Spleen (tissue), 11 donors: ENCODE results near the gene MYL3. TPM values are rescaled to one million over a fixed set of nuclear protein-coding genes. Genes with fewer than 3 reads are reported as not detected.

Experiments
- DNase-seq: peaks from one replicate; pipeline ENCODE4 v3.0.0-alpha.2; 2020
- H3K27ac ChIP-seq, 8 donors: fragments of 200-600 bp; sonication (generic) in 7 of 8; 1 replicate in 4 of 8; 2 replicates in 4 of 8; pipeline versions ENCODE4 v1.5.0 to v1.8.0; 2016 to 2021; ENCODE audit warnings: inconsistent platforms in 4 of 8, mild to moderate bottlenecking in 4 of 8, moderate library complexity in 1 of 8
- H3K27me3 ChIP-seq, 7 donors: fragments of 200-600 bp; sonication (generic) in 6 of 7; replicated peaks in 1 of 7; 1 replicate in 4 of 7; 2 replicates in 3 of 7; pipeline versions ENCODE4 v1.5.0 to v1.8.0; 2016 to 2021; ENCODE audit warnings: inconsistent platforms in 3 of 7, mild to moderate bottlenecking in 1 of 7
- H3K36me3 ChIP-seq, 6 donors: fragments of 200-600 bp; sonication (generic) in 5 of 6; 1 replicate in 4 of 6; 2 replicates in 2 of 6; pipeline versions ENCODE4 v1.5.0 to v1.8.0; 2016 to 2021; ENCODE audit warnings: inconsistent platforms in 2 of 6
- H3K4me1 ChIP-seq, 6 donors: fragments of 200-600 bp; sonication (generic) in 5 of 6; 1 replicate in 3 of 6; 2 replicates in 3 of 6; pipeline versions ENCODE4 v1.5.0 to v1.8.0; 2016 to 2021; ENCODE audit warnings: inconsistent platforms in 3 of 6
- H3K4me3 ChIP-seq, 8 donors: fragments of 200-600 bp; sonication (generic) in 7 of 8; 1 replicate in 4 of 8; 2 replicates in 4 of 8; pipeline versions ENCODE4 v1.5.0 to v1.8.0; 2016 to 2021; ENCODE audit warnings: inconsistent platforms in 4 of 8, mild to moderate bottlenecking in 4 of 8, moderate library complexity in 2 of 8
- H3K9me3 ChIP-seq, 8 donors: fragments of 200-600 bp; sonication (generic) in 7 of 8; 1 replicate in 4 of 8; 2 replicates in 4 of 8; pipeline versions ENCODE4 v1.5.0 to v1.8.0; 2016 to 2021; ENCODE audit warnings: inconsistent platforms in 4 of 8
- POLR2A ChIP-seq, 3 donors: fragments of 450-650 bp; IDR thresholded peaks; one replicate each; pipeline ENCODE4 v1.5.1; 2017; ENCODE audit warnings: antibody characterized with exemption in 3 of 3, mild to moderate bottlenecking in 1 of 3
- POLR2AphosphoS5 ChIP-seq, 3 donors: sonication (generic); formaldehyde crosslinking; IDR thresholded peaks; one replicate each; pipeline ENCODE4 v1.5.1; 2017; ENCODE audit warnings: antibody characterized with exemption in 3 of 3
- WGBS, 5 donors: extraction: QIAGEN DNeasy Blood & Tissue Kit in 3 of 5; methylation state at CpG; one replicate each; pipeline versions ENCODE4 v1.1.5 to v1.1.7; 2013 to 2018; 5-methylcytosine and 5-hydroxymethylcytosine counted together
- intact Hi-C: fragments of 100-400 bp; cut with DNase I; formaldehyde crosslinking; loops from one replicate; pipeline ENCODE4 v1.15.0; 2023; ENCODE audit warnings: low total_unique reads
- polyA plus RNA-seq, 3 donors: library from polyadenylated mRNA; stranded (reverse); fragments of 200-250 nt; gene quantifications; one replicate each; pipeline ENCODE4 v1.2.1, GENCODE V29; 2013
- total RNA-seq, 7 donors: library from RNA; depleted of rRNA in 3 of 7; stranded (reverse); fragments of >200 nt in 3 of 7; fragmentation: NEBNext Ultra II Directional in 4 of 7; extraction: Animal tissue kit (Norgen Biotek cat#: 25700) in 4 of 7; gene quantifications; one replicate each; pipeline versions ENCODE4 v1.1.0 to v1.2.1, GENCODE V29; 2016 to 2021
- TF ChIP-seq, protein P1 (sequence below), 11 experiments: fragments of 200-600 bp in 7 of 11; fragments of 450-650 bp in 4 of 11; sonication (generic) in 4 of 11; IDR thresholded peaks in 8 of 11; conservative IDR thresholded peaks in 3 of 11; 1 replicate in 7 of 11; 2 replicates in 4 of 11; pipeline versions ENCODE4 v1.4.0 to v1.8.0; 2016 to 2021; ENCODE audit warnings: antibody characterized with exemption in 11 of 11, inconsistent platforms in 4 of 11, mild to moderate bottlenecking in 1 of 11
- donor health status: healthy with polysubstance abuse.
- donor health status: DM: no; HTN: no; CAD: no; lungs with moderate emphysema.
- donor health status: DM: no; HTN: no; CAD: no.
- donor health status: Bipolar disorder and iron deficiency.
- donor health status: healthy.
- donor health status: DM: no; HTN: no; CAD: no.
- donor health status: DM: yes; HTN: yes; CAD: no.

The MYL3 gene
- total and polyA plus RNA-seq, 10 donors, result 1.9 to 16.2 (median 6.0) TPM

DNA sequence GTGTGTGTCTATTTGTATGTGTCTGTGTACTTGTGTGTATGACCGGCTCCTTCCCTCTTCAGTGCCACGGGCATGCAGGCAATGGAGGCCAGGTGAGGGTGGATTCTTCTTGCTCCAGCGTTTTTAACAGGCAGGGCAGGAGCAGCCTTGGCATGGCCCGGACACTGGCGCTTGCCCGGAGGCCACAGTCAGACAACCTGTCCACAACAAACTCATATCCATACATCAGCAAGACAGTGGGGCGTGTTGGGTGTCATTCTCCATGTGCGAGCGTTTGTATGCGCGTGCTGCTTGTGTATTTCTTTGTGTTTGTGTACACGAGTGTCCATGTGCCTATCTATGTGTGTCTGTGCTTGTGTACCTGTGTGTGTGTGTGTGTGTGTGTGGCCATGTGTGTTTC is 44.0 kb upstream of the MYL3 start:
- TF ChIP-seq POLR2A (IDR thresholded peaks at IDR 0.05), result no peak
- TF ChIP-seq POLR2AphosphoS5 (IDR thresholded peaks at IDR 0.05), result no peak
- TF ChIP-seq, protein P1, sequence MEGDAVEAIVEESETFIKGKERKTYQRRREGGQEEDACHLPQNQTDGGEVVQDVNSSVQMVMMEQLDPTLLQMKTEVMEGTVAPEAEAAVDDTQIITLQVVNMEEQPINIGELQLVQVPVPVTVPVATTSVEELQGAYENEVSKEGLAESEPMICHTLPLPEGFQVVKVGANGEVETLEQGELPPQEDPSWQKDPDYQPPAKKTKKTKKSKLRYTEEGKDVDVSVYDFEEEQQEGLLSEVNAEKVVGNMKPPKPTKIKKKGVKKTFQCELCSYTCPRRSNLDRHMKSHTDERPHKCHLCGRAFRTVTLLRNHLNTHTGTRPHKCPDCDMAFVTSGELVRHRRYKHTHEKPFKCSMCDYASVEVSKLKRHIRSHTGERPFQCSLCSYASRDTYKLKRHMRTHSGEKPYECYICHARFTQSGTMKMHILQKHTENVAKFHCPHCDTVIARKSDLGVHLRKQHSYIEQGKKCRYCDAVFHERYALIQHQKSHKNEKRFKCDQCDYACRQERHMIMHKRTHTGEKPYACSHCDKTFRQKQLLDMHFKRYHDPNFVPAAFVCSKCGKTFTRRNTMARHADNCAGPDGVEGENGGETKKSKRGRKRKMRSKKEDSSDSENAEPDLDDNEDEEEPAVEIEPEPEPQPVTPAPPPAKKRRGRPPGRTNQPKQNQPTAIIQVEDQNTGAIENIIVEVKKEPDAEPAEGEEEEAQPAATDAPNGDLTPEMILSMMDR (IDR thresholded peaks at IDR 0.05 in 8 of 11, conservative IDR thresholded peaks at IDR 0.05 in 3 of 11), result no peak
- 83 to 92% (median 84%) methylated on average over 12 of the region's 12 CpGs for WGBS, 5 donors
- H3K4me3 ChIP-seq, result no peak overlapping the region
- H3K27me3 ChIP-seq, result no peaks in the 10 kb centered on the region
- intact Hi-C loops, result no loop called here
- no peaks in the 10 kb centered on the region for H3K36me3 ChIP-seq
- no peaks in the 10 kb centered on the region for H3K9me3 ChIP-seq
- DNase-seq, result peak; percentile 59
- peaks cover 3 to 31% (median 17%) of the 10 kb centered on the region in 6 donors for H3K4me1 ChIP-seq
- no peak overlapping the region for H3K27ac ChIP-seq

DNA sequence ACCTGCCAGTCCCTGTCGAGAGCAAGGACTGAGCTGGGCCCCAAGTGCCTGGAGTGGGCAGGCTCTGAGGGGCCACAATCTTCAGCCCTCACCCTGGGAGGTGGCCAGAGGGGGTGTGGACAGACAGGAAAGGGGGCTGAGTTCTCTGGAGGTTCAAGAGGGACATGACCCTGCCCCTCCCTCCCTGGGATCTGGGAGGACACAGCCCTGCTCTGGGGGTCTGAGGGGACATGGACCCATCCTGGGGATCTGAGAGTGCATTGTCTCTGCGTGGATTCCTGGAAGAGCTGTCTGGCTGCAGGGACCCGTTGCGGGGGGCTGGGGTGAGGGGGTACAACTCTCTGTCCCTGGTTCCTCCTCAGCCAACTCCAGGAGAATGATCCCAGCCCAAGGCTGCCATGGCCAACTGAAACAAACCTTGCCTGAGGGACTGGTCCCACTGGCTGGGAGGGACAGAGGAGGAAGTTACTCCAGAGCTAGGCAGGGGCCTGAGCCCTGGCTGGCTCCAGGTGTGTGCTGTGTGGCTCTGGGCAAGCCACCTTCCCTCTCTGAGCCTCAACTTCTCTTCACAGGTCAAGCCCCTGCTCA is 43.3 kb upstream of the MYL3 start:
- H3K9me3 ChIP-seq, result no peaks in the 10 kb centered on the region
- H3K27ac ChIP-seq, result no peak overlapping the region
- H3K27me3 ChIP-seq, result no peaks in the 10 kb centered on the region
- H3K4me1 ChIP-seq, result peaks cover 3 to 31% (median 17%) of the 10 kb centered on the region in 6 donors
- peak; percentile 60 for DNase-seq
- TF ChIP-seq POLR2A (IDR thresholded peaks at IDR 0.05), result no peak
- peak in 1 of 3 donors; percentile 16 for TF ChIP-seq POLR2AphosphoS5 (IDR thresholded peaks at IDR 0.05)
- no peak overlapping the region for H3K4me3 ChIP-seq
- H3K36me3 ChIP-seq, result no peaks in the 10 kb centered on the region
- WGBS, 5 donors, result 71 to 88% (median 79%) methylated on average over 3 to 4 of the region's 4 CpGs
- intact Hi-C loops, result no loop called here

DNA sequence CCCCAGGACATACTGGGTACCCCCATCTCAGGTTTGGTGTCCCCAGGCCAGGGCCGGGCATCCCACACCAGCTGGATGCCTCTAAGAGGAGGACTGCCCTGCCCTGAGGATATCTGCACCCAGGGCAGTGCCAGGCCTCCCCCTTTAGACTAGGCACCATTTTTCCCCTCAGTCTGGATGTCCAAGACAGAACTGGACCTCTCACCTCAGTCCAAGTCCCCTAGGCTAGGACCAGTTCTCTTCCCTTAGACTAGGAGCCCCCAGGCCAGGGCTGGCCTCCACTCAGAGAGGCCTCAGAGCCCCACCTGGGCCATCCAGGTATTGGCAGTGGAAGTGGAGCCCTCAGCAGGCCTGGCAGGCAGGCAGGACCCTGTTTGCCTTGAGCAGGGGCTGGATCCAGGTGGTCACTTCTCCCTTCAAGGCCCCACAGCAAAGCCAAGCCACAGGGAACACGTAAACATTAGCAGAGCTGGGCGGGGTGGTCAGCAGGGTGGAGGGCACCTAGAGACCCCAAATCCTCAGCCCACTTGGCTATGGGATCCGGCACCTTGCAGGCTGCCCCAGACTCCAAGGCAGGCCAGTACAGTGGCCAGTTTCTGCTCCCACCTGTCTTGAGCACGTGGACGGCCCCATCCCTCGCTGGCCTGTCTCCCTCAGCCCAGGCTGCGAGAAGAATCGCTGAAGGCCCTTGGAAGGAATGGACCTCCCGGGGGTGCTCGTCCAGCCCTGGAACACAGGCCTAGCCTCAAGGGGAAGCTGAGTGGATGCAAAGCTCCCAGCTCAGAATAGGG is 42.6 kb upstream of the MYL3 start:
- DNase-seq, result peak; percentile 69
- Histone ChIP-seq H3K27ac (no peak overlapping the region), H3K9me3 (no peaks in the 10 kb centered on the region), H3K27me3 (no peaks in the 10 kb centered on the region), H3K4me3 (no peak overlapping the region), H3K36me3 (no peaks in the 10 kb centered on the region), H3K4me1 (peaks cover 3 to 31% (median 17%) of the 10 kb centered on the region in 6 donors)
- TF ChIP-seq POLR2AphosphoS5 (IDR thresholded peaks at IDR 0.05), result peak in 1 of 3 donors; percentile 52
- TF ChIP-seq, protein P1 (IDR thresholded peaks at IDR 0.05 in 8 of 11, conservative IDR thresholded peaks at IDR 0.05 in 3 of 11), result no peak
- 82 to 95% (median 90%) methylated on average over 4 to 11 of the region's 11 CpGs for WGBS, 5 donors
- intact Hi-C loops, result no loop called here

DNA sequence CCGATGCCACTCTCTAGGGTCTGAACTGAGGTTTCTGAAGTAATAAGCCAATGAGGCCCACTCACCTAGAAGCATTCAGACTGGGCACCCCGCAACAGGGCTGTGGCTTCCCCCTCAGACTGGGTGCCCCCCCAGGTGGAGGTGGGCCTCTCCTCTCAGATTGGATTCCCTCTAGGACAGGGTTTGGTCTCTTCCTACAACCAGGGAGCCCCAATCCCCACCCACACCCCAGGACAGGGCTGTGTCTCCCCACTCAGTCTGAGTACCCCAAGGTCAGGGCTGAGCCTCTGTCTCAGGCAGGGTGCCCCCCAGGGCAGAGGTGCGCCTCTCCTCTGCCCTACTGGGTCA is 41.9 kb upstream of the MYL3 start:
- intact Hi-C loops, result no loop called here

More for the DNA sequence above, 41.9 kb upstream of the MYL3 start:
- Histone ChIP-seq H3K4me1 (peaks cover 3 to 31% (median 17%) of the 10 kb centered on the region in 6 donors), H3K27me3 (no peaks in the 10 kb centered on the region), H3K4me3 (no peak overlapping the region), H3K36me3 (no peaks in the 10 kb centered on the region), H3K27ac (no peak overlapping the region), H3K9me3 (no peaks in the 10 kb centered on the region)
- peak; percentile 38 for DNase-seq
- TF ChIP-seq POLR2AphosphoS5 (IDR thresholded peaks at IDR 0.05) (no peak), POLR2A (IDR thresholded peaks at IDR 0.05) (no peak)
- TF ChIP-seq, protein P1 (IDR thresholded peaks at IDR 0.05 in 8 of 11, conservative IDR thresholded peaks at IDR 0.05 in 3 of 11), result no peak
- 94 to 100% (median 97%) methylated on average over 3 of the region's 3 CpGs for WGBS, 5 donors
